Measurements from ENCODE around the gene USP22. TPM values are rescaled to one million over a fixed set of nuclear protein-coding genes. Genes with fewer than 3 reads are reported as not detected.

The USP22 gene
- total and polyA plus RNA-seq, 4 donors, result 27.2 to 109 (median 58.1) TPM

DNA sequence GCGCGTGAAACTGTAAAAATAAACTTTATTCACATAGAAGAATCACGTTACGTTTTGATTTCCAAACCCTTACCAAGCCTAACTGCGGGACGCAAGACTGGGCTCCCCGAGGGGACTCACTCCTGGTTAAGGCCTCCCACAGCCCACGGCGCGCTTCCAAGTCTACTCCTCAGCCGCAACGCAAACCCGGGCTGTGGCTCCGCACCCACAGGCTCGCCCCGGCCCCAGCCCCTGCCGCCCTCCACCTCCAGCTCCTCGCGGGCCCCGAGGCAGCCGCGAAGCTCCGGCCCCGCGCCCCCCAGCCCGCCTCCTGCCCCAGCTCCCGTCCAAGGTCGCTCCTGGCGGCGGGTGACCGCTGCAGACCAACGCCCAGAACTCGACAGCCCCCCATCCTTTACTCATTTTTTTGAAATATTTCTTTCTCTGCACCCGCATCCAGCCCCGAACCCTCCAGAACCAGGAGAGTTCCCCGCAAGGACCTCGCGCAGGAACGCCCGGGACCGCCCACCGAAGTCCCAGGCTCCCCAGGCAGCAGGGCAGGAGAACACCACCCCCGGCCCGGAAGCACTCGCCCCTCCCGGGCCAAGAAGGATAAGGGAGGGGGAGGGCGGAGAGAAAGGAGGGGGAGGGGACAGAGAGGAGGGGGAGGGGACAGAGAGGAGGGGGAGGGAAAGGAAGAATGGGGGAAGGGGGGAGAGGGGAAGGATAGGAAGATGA lies 912 bp downstream of the USP22 start:
- peak overlapping the region; percentile 100 for H3K27ac ChIP-seq (ENCODE audit: low read depth in 1 of 2, low read length in 2 of 2)
- H3K9me3 ChIP-seq (ENCODE audit: control insufficient read depth in 4 of 4, low read length in 3 of 4), result no peaks in the 10 kb centered on the region
- TF ChIP-seq EGR1 (IDR thresholded peaks at IDR 0.05; ENCODE audit: low read depth in 2 of 2) (no peak), HNF4A (conservative IDR thresholded peaks at IDR 0.05) (no peak), NR2F2 (IDR thresholded peaks at IDR 0.05) (no peak), RXRA (IDR thresholded peaks at IDR 0.05) (no peak), TAF1 (conservative IDR thresholded peaks at IDR 0.05) (no peak), FOXA1 (IDR thresholded peaks at IDR 0.05) (no peak), RAD21 (IDR thresholded peaks at IDR 0.05) (peak in 1 of 2 donors; percentile 16), ZBTB33 (IDR thresholded peaks at IDR 0.05) (no peak), GABPA (IDR thresholded peaks at IDR 0.05 in 1 of 2, conservative IDR thresholded peaks at IDR 0.05 in 1 of 2) (peak in 1 of 2 donors; percentile 65)
- TF ChIP-seq, protein P1, sequence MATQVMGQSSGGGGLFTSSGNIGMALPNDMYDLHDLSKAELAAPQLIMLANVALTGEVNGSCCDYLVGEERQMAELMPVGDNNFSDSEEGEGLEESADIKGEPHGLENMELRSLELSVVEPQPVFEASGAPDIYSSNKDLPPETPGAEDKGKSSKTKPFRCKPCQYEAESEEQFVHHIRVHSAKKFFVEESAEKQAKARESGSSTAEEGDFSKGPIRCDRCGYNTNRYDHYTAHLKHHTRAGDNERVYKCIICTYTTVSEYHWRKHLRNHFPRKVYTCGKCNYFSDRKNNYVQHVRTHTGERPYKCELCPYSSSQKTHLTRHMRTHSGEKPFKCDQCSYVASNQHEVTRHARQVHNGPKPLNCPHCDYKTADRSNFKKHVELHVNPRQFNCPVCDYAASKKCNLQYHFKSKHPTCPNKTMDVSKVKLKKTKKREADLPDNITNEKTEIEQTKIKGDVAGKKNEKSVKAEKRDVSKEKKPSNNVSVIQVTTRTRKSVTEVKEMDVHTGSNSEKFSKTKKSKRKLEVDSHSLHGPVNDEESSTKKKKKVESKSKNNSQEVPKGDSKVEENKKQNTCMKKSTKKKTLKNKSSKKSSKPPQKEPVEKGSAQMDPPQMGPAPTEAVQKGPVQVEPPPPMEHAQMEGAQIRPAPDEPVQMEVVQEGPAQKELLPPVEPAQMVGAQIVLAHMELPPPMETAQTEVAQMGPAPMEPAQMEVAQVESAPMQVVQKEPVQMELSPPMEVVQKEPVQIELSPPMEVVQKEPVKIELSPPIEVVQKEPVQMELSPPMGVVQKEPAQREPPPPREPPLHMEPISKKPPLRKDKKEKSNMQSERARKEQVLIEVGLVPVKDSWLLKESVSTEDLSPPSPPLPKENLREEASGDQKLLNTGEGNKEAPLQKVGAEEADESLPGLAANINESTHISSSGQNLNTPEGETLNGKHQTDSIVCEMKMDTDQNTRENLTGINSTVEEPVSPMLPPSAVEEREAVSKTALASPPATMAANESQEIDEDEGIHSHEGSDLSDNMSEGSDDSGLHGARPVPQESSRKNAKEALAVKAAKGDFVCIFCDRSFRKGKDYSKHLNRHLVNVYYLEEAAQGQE (IDR thresholded peaks at IDR 0.05), result peak; percentile 52
- H3K4me1 ChIP-seq (ENCODE audit: control insufficient read depth in 4 of 4, insufficient read depth in 4 of 4, low read length in 3 of 4), result peaks cover 9 to 29% (median 22%) of the 10 kb centered on the region in 4 donors
- H3K27me3 ChIP-seq (ENCODE audit: control insufficient read depth in 4 of 4, insufficient read depth in 4 of 4, low read length in 3 of 4), result no peaks in the 10 kb centered on the region
- peak; percentile 72 for DNase-seq (ENCODE audit: low spot score)
- under 1% methylated on average over 47 of the region's 47 CpGs for WGBS
- H3K4me3 ChIP-seq (ENCODE audit: low read depth in 1 of 3, low read length in 3 of 3), result peak overlapping the region; percentile 90 to 100 (median 96)
- H3K36me3 ChIP-seq (ENCODE audit: control insufficient read depth in 4 of 4, insufficient read depth in 3 of 4, low read depth in 1 of 4, low read length in 3 of 4), result peaks cover 0 to 2% (median 0%) of the 10 kb centered on the region in 4 donors
- peak overlapping the region; percentile 96 to 100 for H3K9ac ChIP-seq (ENCODE audit: low read depth in 1 of 2, low read length in 2 of 2)

DNA sequence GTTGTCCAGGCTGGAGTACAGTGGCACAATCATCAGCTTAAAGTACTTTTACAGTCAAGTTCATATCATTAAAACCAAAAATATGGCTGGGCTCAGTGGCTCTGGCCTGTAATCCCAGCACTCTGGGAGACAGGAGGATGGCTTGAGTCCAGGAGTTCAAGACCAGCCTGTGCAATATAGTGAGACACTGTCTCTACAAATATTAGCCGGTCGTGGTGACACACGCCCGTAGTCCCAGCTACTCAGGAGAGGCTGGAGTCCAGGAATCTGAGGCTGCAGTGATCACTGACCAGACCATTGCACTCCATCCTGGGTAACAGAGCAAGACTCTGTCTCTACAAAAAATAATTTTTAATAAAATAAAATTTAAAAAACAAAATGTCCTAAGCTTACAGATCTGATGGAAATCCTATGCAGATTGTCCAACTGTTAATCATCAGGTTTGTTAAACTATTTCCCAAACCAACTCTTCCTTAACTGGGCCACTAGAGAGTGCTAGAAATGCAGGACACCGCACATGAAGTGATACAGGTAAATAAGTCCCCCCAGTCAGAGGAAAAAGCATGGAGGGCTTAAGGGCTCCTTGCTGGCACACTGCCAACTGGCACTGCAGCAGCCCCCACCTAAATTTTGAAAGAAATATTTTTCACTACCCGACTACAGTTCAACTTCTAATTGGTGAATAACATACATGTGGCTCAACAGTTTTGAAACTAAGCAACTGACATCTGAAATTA lies 2.8 kb downstream of the USP22 start:
- no peak overlapping the region for H3K4me3 ChIP-seq (ENCODE audit: low read depth in 1 of 3, low read length in 3 of 3)
- DNase-seq (ENCODE audit: low spot score), result no peak
- H3K9me3 ChIP-seq (ENCODE audit: control insufficient read depth in 4 of 4, low read length in 3 of 4), result no peaks in the 10 kb centered on the region
- no peaks in the 10 kb centered on the region for H3K27me3 ChIP-seq (ENCODE audit: control insufficient read depth in 4 of 4, insufficient read depth in 4 of 4, low read length in 3 of 4)
- peaks cover 9 to 38% (median 27%) of the 10 kb centered on the region in 4 donors for H3K4me1 ChIP-seq (ENCODE audit: control insufficient read depth in 4 of 4, insufficient read depth in 4 of 4, low read length in 3 of 4)
- peak overlapping the region; percentile 35 to 40 for H3K27ac ChIP-seq (ENCODE audit: low read depth in 1 of 2, low read length in 2 of 2)
- TF ChIP-seq GABPA (IDR thresholded peaks at IDR 0.05 in 1 of 2, conservative IDR thresholded peaks at IDR 0.05 in 1 of 2), result no peak
- peak; percentile 52 to 61 for TF ChIP-seq RAD21 (IDR thresholded peaks at IDR 0.05)
- TF ChIP-seq ZBTB33 (IDR thresholded peaks at IDR 0.05), result no peak
- no peak for TF ChIP-seq NR2F2 (IDR thresholded peaks at IDR 0.05)
- peak in 1 of 2 donors; percentile 15 for TF ChIP-seq HNF4A (conservative IDR thresholded peaks at IDR 0.05)
- TF ChIP-seq EGR1 (IDR thresholded peaks at IDR 0.05; ENCODE audit: low read depth in 2 of 2), result no peak
- 15% methylated on average over 6 of the region's 6 CpGs for WGBS
- no peak overlapping the region for H3K9ac ChIP-seq (ENCODE audit: low read depth in 1 of 2, low read length in 2 of 2)
- H3K36me3 ChIP-seq (ENCODE audit: control insufficient read depth in 4 of 4, insufficient read depth in 3 of 4, low read depth in 1 of 4, low read length in 3 of 4), result peaks cover 0 to 2% (median 0%) of the 10 kb centered on the region in 4 donors

Data from liver (tissue), 9 donors.